GM12892 (cell line): ENCODE results near the gene CCDC88C.

Experiments
- POLR2A ChIP-seq: IDR thresholded peaks from 2 replicates; pipeline ENCODE4 v1.6.1; 2011; ENCODE audit warnings: low read depth, low read length, control low read depth
- POLR2AphosphoS5 ChIP-seq: IDR thresholded peaks from 2 replicates; pipeline ENCODE4 v1.6.1; 2011; ENCODE audit warnings: low read depth, low read length, control low read depth
- TAF1 ChIP-seq: IDR thresholded peaks from 2 replicates; pipeline ENCODE4 v1.6.1; 2011; ENCODE audit warnings: low read depth, mild to moderate bottlenecking, control low read depth, low read length, borderline replicate concordance

- TF ChIP-seq POLR2A: no peak
- TF ChIP-seq TAF1: no peak
- no peak for TF ChIP-seq POLR2AphosphoS5
Measured at GRCh38 chr14:91358654-91359220, 58.9 kb downstream of the CCDC88C start.
